Measurements from ENCODE around the gene ISX. TPM values are rescaled to one million over a fixed set of nuclear protein-coding genes. Genes with fewer than 3 reads are reported as not detected.

The ISX gene
- total RNA-seq, 1 experiment from 2014 or later: not detected

GRCh38 chr22:35057155-35057554 is 8.8 kb upstream of the ISX start:
- Mint-ChIP-seq H3K4me1 (ENCODE audit: insufficient read depth, unreplicated experiment) (no peaks in the 10 kb centered on the region), H3K27ac (ENCODE audit: low read depth, unreplicated experiment) (no peak overlapping the region), H3K9me3 (ENCODE audit: unreplicated experiment) (peaks cover 20% of the 10 kb centered on the region), H3K36me3 (ENCODE audit: insufficient read depth, unreplicated experiment) (no peaks in the 10 kb centered on the region), H3K4me3 (ENCODE audit: unreplicated experiment) (no peak overlapping the region), H3K27me3 (ENCODE audit: insufficient read depth, unreplicated experiment) (no peaks in the 10 kb centered on the region)
- POLR2A ChIA-PET: no interaction called here
- intact Hi-C loops (cut with micrococcal nuclease): no loop called here
- no peak for TF ChIP-seq CTCF (IDR thresholded peaks at IDR 0.05; ENCODE audit: unreplicated experiment)
- no peak for DNase-seq (ENCODE audit: unreplicated experiment)
- CTCF ChIA-PET: no interaction called here
- BruUV-seq (replicated peaks): no TSS peak

DNA sequence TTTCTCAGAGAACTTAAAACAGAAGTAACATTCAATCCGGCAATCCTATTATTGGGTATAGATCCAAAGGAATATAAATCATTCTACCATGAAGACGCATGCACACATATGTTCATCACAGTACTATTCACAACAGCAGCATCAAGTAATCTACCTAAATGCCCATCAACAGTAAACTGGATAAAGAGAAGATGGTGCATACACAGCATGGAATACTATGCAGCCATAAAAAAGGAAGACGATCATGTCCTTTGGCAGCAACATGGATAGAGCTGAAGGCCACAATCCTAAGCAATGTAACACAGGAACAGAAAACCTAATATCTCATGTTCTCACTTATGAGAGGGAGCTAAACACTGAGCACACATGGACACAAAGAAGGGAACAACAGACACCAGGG is 6.3 kb upstream of the ISX start:
- BruUV-seq (replicated peaks): no TSS peak
- no peak for TF ChIP-seq CTCF (IDR thresholded peaks at IDR 0.05; ENCODE audit: unreplicated experiment)
- peaks cover 26% of the 10 kb centered on the region for H3K9me3 Mint-ChIP-seq (ENCODE audit: unreplicated experiment)
- H3K4me1 Mint-ChIP-seq (ENCODE audit: insufficient read depth, unreplicated experiment): no peaks in the 10 kb centered on the region
- no peak overlapping the region for H3K4me3 Mint-ChIP-seq (ENCODE audit: unreplicated experiment)
- CTCF ChIA-PET: no interaction called here
- no peak overlapping the region for H3K27ac Mint-ChIP-seq (ENCODE audit: low read depth, unreplicated experiment)
- no peaks in the 10 kb centered on the region for H3K27me3 Mint-ChIP-seq (ENCODE audit: insufficient read depth, unreplicated experiment)
- POLR2A ChIA-PET: no interaction called here
- intact Hi-C loops (cut with micrococcal nuclease): no loop called here
- DNase-seq (ENCODE audit: unreplicated experiment): no peak
- H3K36me3 Mint-ChIP-seq (ENCODE audit: insufficient read depth, unreplicated experiment): no peaks in the 10 kb centered on the region

DNA sequence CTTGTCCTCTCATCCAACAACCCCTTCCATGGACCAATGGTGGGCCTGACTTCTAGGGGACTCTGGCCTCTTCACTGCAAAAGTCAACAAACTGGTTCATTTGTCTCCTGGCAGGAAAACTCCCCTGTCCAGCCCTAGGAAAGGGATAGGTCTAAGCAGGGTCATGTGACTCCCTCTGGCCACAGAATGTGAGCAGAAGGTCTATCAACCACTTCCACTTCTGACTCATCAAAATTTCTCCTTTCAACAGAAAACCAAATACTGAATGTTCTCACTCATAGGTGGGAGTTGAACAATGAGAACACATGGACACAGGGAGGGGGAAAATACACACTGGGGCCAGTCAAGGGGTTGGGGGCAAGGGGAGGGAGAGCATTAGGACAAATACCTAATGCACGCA is 1.3 kb upstream of the ISX start:
- Mint-ChIP-seq H3K4me1 (ENCODE audit: insufficient read depth, unreplicated experiment) (no peaks in the 10 kb centered on the region), H3K4me3 (ENCODE audit: unreplicated experiment) (no peak overlapping the region), H3K27ac (ENCODE audit: low read depth, unreplicated experiment) (no peak overlapping the region), H3K27me3 (ENCODE audit: insufficient read depth, unreplicated experiment) (no peaks in the 10 kb centered on the region), H3K9me3 (ENCODE audit: unreplicated experiment) (peaks cover 40% of the 10 kb centered on the region), H3K36me3 (ENCODE audit: insufficient read depth, unreplicated experiment) (no peaks in the 10 kb centered on the region)
- intact Hi-C loops (cut with micrococcal nuclease): no loop called here
- BruUV-seq (replicated peaks): no TSS peak
- POLR2A ChIA-PET: no interaction called here
- no peak for TF ChIP-seq CTCF (IDR thresholded peaks at IDR 0.05; ENCODE audit: unreplicated experiment)
- no peak for DNase-seq (ENCODE audit: unreplicated experiment)
- CTCF ChIA-PET: no interaction called here

DNA sequence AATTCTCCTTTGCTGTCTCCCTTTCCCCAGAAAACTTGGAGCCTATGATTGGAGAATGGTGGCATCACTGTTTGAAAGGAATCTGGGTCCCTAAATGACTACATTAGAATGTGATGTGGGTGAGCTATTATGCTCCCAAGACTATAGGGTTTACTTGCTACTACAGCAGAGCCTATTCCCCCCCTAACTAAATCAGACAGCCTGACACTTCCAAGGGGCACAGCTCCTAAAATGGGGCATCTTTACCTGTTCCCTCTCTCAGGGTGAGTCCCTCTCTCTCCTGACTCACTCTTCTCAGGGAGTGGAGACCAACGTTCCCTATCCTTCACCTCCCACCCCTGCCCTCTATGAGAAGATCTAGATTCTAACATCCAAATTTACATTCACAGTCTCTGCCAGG is 775 bp upstream of the ISX start:
- H3K4me3 Mint-ChIP-seq (ENCODE audit: unreplicated experiment): no peak overlapping the region
- no peaks in the 10 kb centered on the region for H3K4me1 Mint-ChIP-seq (ENCODE audit: insufficient read depth, unreplicated experiment)
- no peaks in the 10 kb centered on the region for H3K36me3 Mint-ChIP-seq (ENCODE audit: insufficient read depth, unreplicated experiment)
- no TSS peak for BruUV-seq (replicated peaks)
- no peak for TF ChIP-seq CTCF (IDR thresholded peaks at IDR 0.05; ENCODE audit: unreplicated experiment)
- ChIA-PET CTCF (no interaction called here), POLR2A (no interaction called here)
- intact Hi-C loops (cut with micrococcal nuclease): no loop called here
- no peaks in the 10 kb centered on the region for H3K27me3 Mint-ChIP-seq (ENCODE audit: insufficient read depth, unreplicated experiment)
- H3K27ac Mint-ChIP-seq (ENCODE audit: low read depth, unreplicated experiment): no peak overlapping the region
- DNase-seq (ENCODE audit: unreplicated experiment): no peak
- peaks cover 40% of the 10 kb centered on the region for H3K9me3 Mint-ChIP-seq (ENCODE audit: unreplicated experiment)

Measured in MCF 10A (cell line).